Measurements from ENCODE around the gene KDM5B. TPM values are rescaled to one million over a fixed set of nuclear protein-coding genes. Genes with fewer than 3 reads are reported as not detected.

Gene KDM5B
- total and polyA plus RNA-seq, 9 of the 15 experiments (the other 6 are each of a cell fraction or from before 2014, with no cell fraction given): 15.4 to 90.6 (median 57.1) TPM

DNA sequence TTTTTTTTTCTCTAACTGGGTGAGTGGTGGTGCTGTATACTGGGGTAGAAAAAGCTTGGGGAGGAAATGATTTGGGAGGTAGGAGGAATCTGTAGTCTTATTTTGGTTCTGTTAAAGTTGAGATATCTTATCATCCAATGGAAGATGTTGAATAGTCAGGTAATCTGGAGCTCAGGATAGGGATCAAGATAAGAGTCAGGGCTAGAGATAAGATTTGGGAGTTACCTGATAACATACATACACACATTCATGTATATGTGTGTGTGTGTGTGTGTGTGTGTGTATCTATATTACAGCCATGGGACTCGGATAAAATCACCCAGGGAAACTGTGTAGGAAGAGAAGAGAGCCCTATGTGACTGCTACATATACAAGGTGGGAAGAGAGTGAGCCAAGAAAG, 10.6 kb upstream of the KDM5B start:
- H3K4me1 ChIP-seq (replicated peaks in 1 of 2; ENCODE audit: control insufficient read depth in 2 of 2, insufficient read depth in 2 of 2, low read length in 2 of 2): peaks cover 6 to 14% of the 10 kb centered on the region in 2 experiments; a peak in 4 of 5 replicates
- no peaks in the 10 kb centered on the region for H3K9me1 ChIP-seq (ENCODE audit: control insufficient read depth, insufficient read depth, low read length)
- no peaks in the 10 kb centered on the region for H3K79me2 ChIP-seq (ENCODE audit: control insufficient read depth, insufficient read depth, low read length)
- FAIRE-seq: no peak
- H3K9me3 ChIP-seq (replicated peaks; ENCODE audit: control insufficient read depth, insufficient read depth, low read depth, low read length): no peaks in the 10 kb centered on the region
- TF ChIP-seq CREB3 (tag; conservative IDR thresholded peaks at IDR 0.05; ENCODE audit: low read depth): no peak
- TF ChIP-seq ELF1 (tag; IDR thresholded peaks at IDR 0.05): no peak
- peak; percentile 20; the same call in 1 of the 2 replicates for TF ChIP-seq TAL1 (IDR thresholded peaks at IDR 0.05)
- TF ChIP-seq HDAC1 (IDR thresholded peaks at IDR 0.05): 0 out of 4 replicates have a peak, but pooled peaks of 1 of the 2 experiments have one; percentile 21
- TF ChIP-seq CBFA2T2 (conservative IDR thresholded peaks at IDR 0.05): peak; percentile 32
- 0 out of 4 replicates have a peak, but pooled peaks of 1 of the 2 experiments have one; percentile 13 for TF ChIP-seq KDM1A (IDR thresholded peaks at IDR 0.05)
- no peak for TF ChIP-seq ZC3H11A (IDR thresholded peaks at IDR 0.05; ENCODE audit: low read depth, low read length)
- peak; percentile 57 for TF ChIP-seq CBFA2T3 (IDR thresholded peaks at IDR 0.05)
- no peak for TF ChIP-seq BRD9 (IDR thresholded peaks at IDR 0.05; ENCODE audit: low read depth, partially characterized antibody)
- TF ChIP-seq RCOR1 (IDR thresholded peaks at IDR 0.05; ENCODE audit: borderline replicate concordance in 1 of 2, low read depth in 2 of 2, low read length in 2 of 2): 0 out of 4 replicates have a peak, but pooled peaks of 1 of the 2 experiments have one; percentile 33
- H3K36me3 ChIP-seq (ENCODE audit: control insufficient read depth, insufficient read depth, low read length): no peaks in the 10 kb centered on the region
- no peak overlapping the region for H3K9ac ChIP-seq (ENCODE audit: insufficient read depth in 1 of 2, low read depth in 2 of 2, low read length in 2 of 2)
- peaks cover 17 to 29% of the 10 kb centered on the region in 2 experiments for H3K27me3 ChIP-seq (ENCODE audit: control insufficient read depth in 2 of 2, insufficient read depth in 2 of 2, low read length in 2 of 2)
- H3K27ac ChIP-seq (ENCODE audit: extremely low read depth, low read depth, low read length): no peak overlapping the region
- CTCF ChIA-PET (ENCODE audit: low intra/inter-chr PET ratio): no interaction called here
- BruUV-seq (replicated peaks): no TSS peak
- no peak overlapping the region for H3K4me3 ChIP-seq
- WGBS (ENCODE audit: insufficient coverage, low coverage, missing lambda C conversion rate): 6% methylated on average over 1 of the region's 1 CpG
- in situ Hi-C loops (cut with MboI): no loop called here
- ATAC-seq: no peak
- H2AFZ ChIP-seq (ENCODE audit: low read depth, low read length): no peak overlapping the region
- no peak for DNase-seq (ENCODE audit: extremely low read depth in 1 of 4, low spot score in 3 of 4)
- H3K4me2 ChIP-seq (ENCODE audit: insufficient read depth, low read length): no peak overlapping the region
- peaks cover 6% of the 10 kb centered on the region for H4K20me1 ChIP-seq (replicated peaks; ENCODE audit: control insufficient read depth, insufficient read depth, low read length)
- POLR2A ChIA-PET: no interaction called here
- intact Hi-C loops (cut with micrococcal nuclease): no loop called here

All from K562 (cell line).